GM21825 (cell line): ENCODE data around the gene SOX9.

Experiments
- ATAC-seq: cut with Tn5 transposase; IDR thresholded peaks from one replicate; pipeline ENCODE4 v1.9.1; 2021; ENCODE audit warnings: mild to moderate bottlenecking, moderate library complexity; ENCODE audit not compliant: unreplicated experiment

Gene SOX9

GRCh38 chr17:72120642-72121163 is at the start of gene SOX9:
SOX9 (plus strand) TSS chr17:72121020; CDS start chr17:72121392, 372 bp downstream.
- peak; percentile 83 for ATAC-seq

- ATAC-seq: no peak
Measured at GRCh38 chr17:72071330-72071729, 49.5 kb upstream of the SOX9 start.

GRCh38 chr17:72075995-72076677 is 44.7 kb upstream of the SOX9 start:
- no peak for ATAC-seq

- no peak for ATAC-seq
Measured at GRCh38 chr17:72076678-72077030, 44.2 kb upstream of the SOX9 start.

GRCh38 chr17:72077326-72077960 is 43.4 kb upstream of the SOX9 start:
- no peak for ATAC-seq

- ATAC-seq: no peak
Measured at GRCh38 chr17:72079700-72080099, 41.1 kb upstream of the SOX9 start.

DNA sequence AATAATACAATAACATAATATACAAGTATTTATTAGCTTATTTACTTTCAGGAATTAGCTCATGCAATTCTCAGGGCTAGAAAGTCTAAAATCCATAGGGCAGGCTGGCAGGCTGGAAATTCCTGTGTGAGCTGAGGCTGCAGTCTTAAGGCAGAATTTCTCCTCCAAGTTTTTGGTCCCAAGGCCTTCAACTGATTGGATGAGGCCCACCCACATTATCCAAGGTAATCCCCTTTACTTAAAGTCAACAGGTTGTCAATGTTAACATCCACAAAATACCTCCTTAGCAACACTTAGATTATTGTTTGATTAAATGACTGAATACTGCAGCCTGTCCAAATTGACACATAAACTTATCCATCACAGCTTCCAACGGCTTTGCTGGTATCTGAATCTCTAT is 32.9 kb upstream of the SOX9 start:
- ATAC-seq: no peak

DNA sequence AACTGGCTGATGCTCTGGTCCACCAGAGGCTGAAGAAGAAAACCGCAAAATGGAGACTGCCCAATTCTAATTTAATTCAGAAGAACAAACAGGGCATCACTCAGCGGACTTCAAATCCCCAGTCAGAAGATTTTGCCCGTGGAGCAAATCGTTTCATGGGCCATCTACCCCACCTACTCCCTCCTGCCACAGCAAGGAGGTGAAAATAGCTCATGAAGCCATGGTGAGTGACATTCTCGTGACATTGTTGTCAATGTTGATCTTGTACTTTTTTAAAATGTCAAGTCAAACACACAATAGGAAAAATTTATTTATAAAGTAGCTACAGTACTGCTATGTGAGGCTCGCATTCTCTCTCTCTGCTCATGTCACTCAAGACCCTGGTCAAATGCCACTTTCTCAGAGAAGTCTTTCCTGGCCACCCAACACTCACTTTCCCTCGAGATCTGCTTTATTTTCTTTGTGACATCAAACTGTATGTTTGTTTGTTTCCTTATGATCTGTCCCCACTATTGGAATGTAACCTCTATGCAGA is 31.3 kb upstream of the SOX9 start:
- ATAC-seq: no peak

GRCh38 chr17:72090108-72090507 is 30.7 kb upstream of the SOX9 start:
- ATAC-seq: no peak

GRCh38 chr17:72092710-72093322 is 28.0 kb upstream of the SOX9 start:
- ATAC-seq: no peak

- no peak for ATAC-seq
Measured at GRCh38 chr17:72093707-72094106, 27.1 kb upstream of the SOX9 start.

DNA sequence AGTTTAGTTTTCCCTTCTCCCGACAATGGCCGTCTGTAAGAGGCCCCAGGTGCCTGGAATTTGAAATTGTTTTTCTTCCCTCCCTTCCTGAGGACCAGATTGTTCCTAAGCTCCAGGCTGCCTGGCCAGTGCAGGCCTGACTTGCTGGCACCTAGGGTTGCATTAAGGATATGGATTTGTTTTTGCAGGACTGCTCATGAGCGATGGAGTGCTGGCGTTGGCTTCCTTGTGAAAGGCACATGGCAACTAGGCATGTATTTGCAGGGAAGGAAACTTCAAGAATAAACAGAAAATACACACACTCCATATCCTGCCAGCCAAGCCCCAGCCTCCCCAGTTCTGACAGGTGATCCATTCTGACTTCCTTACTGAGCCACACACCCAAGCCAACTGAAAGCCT is 25.5 kb upstream of the SOX9 start:
- ATAC-seq: no peak

- ATAC-seq: no peak
Measured at GRCh38 chr17:72097144-72097543, 23.7 kb upstream of the SOX9 start.

GRCh38 chr17:72099919-72100318 is 20.9 kb upstream of the SOX9 start:
- no peak for ATAC-seq

- ATAC-seq: no peak
Measured at GRCh38 chr17:72100470-72100869, 20.4 kb upstream of the SOX9 start.

DNA sequence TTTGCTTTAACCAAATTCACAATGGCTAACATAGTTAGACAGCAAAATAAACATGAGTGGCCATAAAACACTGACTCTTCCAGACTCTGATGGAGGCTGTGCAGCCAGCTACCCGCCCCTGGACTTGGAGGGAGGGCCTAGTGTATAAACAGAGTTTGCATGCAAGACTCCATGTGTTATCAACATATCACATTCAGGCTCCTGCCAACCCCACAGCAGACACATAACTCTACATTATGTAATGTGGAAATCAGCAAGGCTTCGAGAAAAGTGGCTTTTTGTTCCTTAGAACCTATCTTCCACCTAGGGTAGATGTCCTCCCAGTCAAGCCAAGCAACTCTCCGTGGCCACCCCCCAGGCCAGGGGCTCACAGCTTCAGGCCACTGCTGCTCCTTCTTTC is 19.3 kb upstream of the SOX9 start:
- ATAC-seq: no peak

- ATAC-seq: no peak
Measured at GRCh38 chr17:72102366-72102765, 18.5 kb upstream of the SOX9 start.

- no peak for ATAC-seq
Measured at GRCh38 chr17:72104164-72104862, 16.5 kb upstream of the SOX9 start.

- no peak for ATAC-seq
Measured at GRCh38 chr17:72104863-72105234, 16.0 kb upstream of the SOX9 start.

- ATAC-seq: no peak
Measured at GRCh38 chr17:72107100-72107499, 13.7 kb upstream of the SOX9 start.

DNA sequence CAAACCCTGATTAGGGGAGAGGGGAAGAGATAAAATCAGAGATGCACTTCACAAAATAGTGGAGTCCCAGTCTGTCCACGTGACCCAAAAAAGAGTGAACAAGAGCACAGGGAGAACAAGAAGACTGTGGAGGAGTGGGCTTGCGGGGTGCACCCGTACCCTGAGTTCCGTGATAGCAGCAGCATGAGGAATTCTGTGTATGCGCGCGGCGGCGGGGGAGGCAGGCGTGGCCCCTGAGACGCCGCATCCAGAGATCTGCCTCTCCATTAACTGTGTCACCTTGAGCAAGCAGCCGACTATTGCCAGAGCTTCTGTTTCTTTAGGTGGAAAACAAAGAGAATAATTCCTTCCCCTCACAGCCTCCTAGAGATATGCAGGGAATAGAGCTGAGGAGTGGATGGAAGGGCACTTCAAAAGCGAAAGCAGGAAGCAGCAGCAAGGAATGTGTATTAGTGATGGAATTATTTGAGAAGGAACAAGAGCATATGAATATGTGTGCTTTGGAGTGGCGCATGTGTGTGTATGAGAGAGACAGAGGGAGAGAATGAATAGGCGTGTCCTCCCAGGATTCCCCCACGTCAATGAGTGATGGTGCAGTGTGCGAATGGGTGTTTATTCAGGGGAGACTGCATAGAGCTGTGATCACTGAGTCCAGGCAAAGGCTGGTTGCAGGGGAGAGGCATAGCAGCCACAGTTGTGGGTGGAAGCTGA is 10.4 kb upstream of the SOX9 start:
- ATAC-seq: no peak
